ENCODE data around the gene TP73. TPM values are rescaled to one million over a fixed set of nuclear protein-coding genes. Genes with fewer than 3 reads are reported as not detected.

The TP73 gene
- total RNA-seq, 2 donors from 2014 or later = 0.29 to 0.42 TPM

- no peaks in the 10 kb centered on the region for H3K36me3 ChIP-seq
- no peaks in the 10 kb centered on the region for H3K27me3 ChIP-seq
- TF ChIP-seq CTCF (IDR thresholded peaks at IDR 0.05) = no peak
- H3K9me3 ChIP-seq = no peaks in the 10 kb centered on the region
- intact Hi-C loops (cut with DNase I) = no loop called here
- H3K4me3 ChIP-seq = no peak overlapping the region
- no peak overlapping the region for H3K27ac ChIP-seq
- DNase-seq = no peak
- H3K9ac ChIP-seq (ENCODE audit: low read depth in 2 of 2, low read length in 2 of 2) = no peak overlapping the region
- H3K4me1 ChIP-seq = no peaks in the 10 kb centered on the region
These were observed 41.0 kb downstream of the TP73 start for GRCh38 chr1:3693321-3693720.

GRCh38 chr1:3695326-3696217 is 43.3 kb downstream of the TP73 start:
- intact Hi-C loops (cut with DNase I) = no loop called here
- H3K27me3 ChIP-seq = no peaks in the 10 kb centered on the region
- no peak overlapping the region for H3K9ac ChIP-seq (ENCODE audit: low read depth in 2 of 2, low read length in 2 of 2)
- no peaks in the 10 kb centered on the region for H3K9me3 ChIP-seq
- H3K36me3 ChIP-seq = no peaks in the 10 kb centered on the region
- no peak overlapping the region for H3K4me3 ChIP-seq
- no peak overlapping the region for H3K27ac ChIP-seq
- peak; percentile 70 for TF ChIP-seq CTCF (IDR thresholded peaks at IDR 0.05)
- DNase-seq = no peak
- no peaks in the 10 kb centered on the region for H3K4me1 ChIP-seq

- Histone ChIP-seq H3K27me3 (no peaks in the 10 kb centered on the region), H3K36me3 (no peaks in the 10 kb centered on the region), H3K27ac (no peak overlapping the region), H3K4me1 (no peaks in the 10 kb centered on the region), H3K4me3 (no peak overlapping the region), H3K9me3 (no peaks in the 10 kb centered on the region), H3K9ac (ENCODE audit: low read depth in 2 of 2, low read length in 2 of 2) (no peak overlapping the region)
- no peak for DNase-seq
- TF ChIP-seq CTCF (IDR thresholded peaks at IDR 0.05) = no peak
- intact Hi-C loops (cut with DNase I) = no loop called here
These were observed 44.4 kb downstream of the TP73 start for GRCh38 chr1:3696689-3697088.

GRCh38 chr1:3697104-3697503 is 44.8 kb downstream of the TP73 start:
- intact Hi-C loops (cut with DNase I) = no loop called here
- no peaks in the 10 kb centered on the region for H3K36me3 ChIP-seq
- H3K9ac ChIP-seq (ENCODE audit: low read depth in 2 of 2, low read length in 2 of 2) = no peak overlapping the region
- TF ChIP-seq CTCF (IDR thresholded peaks at IDR 0.05) = no peak
- no peak overlapping the region for H3K27ac ChIP-seq
- H3K4me1 ChIP-seq = no peaks in the 10 kb centered on the region
- no peak overlapping the region for H3K4me3 ChIP-seq
- no peaks in the 10 kb centered on the region for H3K9me3 ChIP-seq
- no peak for DNase-seq
- no peaks in the 10 kb centered on the region for H3K27me3 ChIP-seq

- Histone ChIP-seq H3K9ac (ENCODE audit: low read depth in 2 of 2, low read length in 2 of 2) (no peak overlapping the region), H3K36me3 (no peaks in the 10 kb centered on the region), H3K27ac (no peak overlapping the region), H3K27me3 (no peaks in the 10 kb centered on the region), H3K9me3 (no peaks in the 10 kb centered on the region), H3K4me1 (no peaks in the 10 kb centered on the region), H3K4me3 (no peak overlapping the region)
- peak; percentile 26 for DNase-seq
- intact Hi-C loops (cut with DNase I) = no loop called here
- TF ChIP-seq CTCF (IDR thresholded peaks at IDR 0.05) = no peak
These were observed 45.5 kb downstream of the TP73 start for GRCh38 chr1:3697810-3698209.

All from colonic mucosa (tissue), 4 donors.